Endothelial cell of umbilical vein (primary cell): ENCODE data around the gene OLFM2. TPM values are rescaled to one million over a fixed set of nuclear protein-coding genes. Genes with fewer than 3 reads are reported as not detected.

Experiments used
- BruUV-seq: library from RNA; stranded (reverse); fragments of 400-500 nt; replicated peaks from 2 replicates; lab custom pipeline; 2021; lab: Mats Ljungman, UMichigan
- CTCF ChIA-PET: fragments of 300-600, 350-600 bp; sonication (Branson Sonifier 250); formaldehyde crosslinking; loops from one replicate; lab custom pipeline; 2021; ENCODE audit warnings: antibody characterized with exemption, inconsistent platforms; lab: Charles Lee
- POLR2A ChIA-PET: fragments of 300-600, 350-600 bp; sonication (Branson Sonifier 250); formaldehyde crosslinking; loops from one replicate; lab custom pipeline; 2021; ENCODE audit warnings: antibody characterized with exemption, inconsistent platforms; lab: Charles Lee
- DNase-seq: peaks from one replicate; pipeline ENCODE4 v3.0.0-alpha.2; 2011; ENCODE audit warnings: low read depth, low spot score
- FAIRE-seq: peaks from 2 replicates; lab custom pipeline; 2011; peaks lifted over from hg19 to GRCh38; lab: Jason Lieb, UNC
- H2AFZ ChIP-seq: 2 replicates; pipeline ENCODE4 v1.6.0; 2012; ENCODE audit warnings: low read depth, low read length, control low read depth, inconsistent platforms
- H3K27ac ChIP-seq: 2 replicates; pipeline ENCODE4 v1.5.1; 2011; ENCODE audit warnings: low read depth, mild to moderate bottlenecking, control low read depth, low read length, moderate library complexity; ENCODE audit not compliant: insufficient read depth
- H3K27me3 ChIP-seq, 2 experiments: 2 replicates each; pipeline versions ENCODE4 v1.6.0 to v1.6.1; 2011; ENCODE audit warnings: low read length in 2 of 2, mixed read lengths in 1 of 2; ENCODE audit not compliant: control insufficient read depth in 2 of 2, insufficient read depth in 2 of 2
- H3K36me3 ChIP-seq, 2 experiments: 2 replicates in 1 of 2; 3 replicates in 1 of 2; pipeline ENCODE4 v1.5.1; 2011; ENCODE audit warnings: low read length in 2 of 2, mild to moderate bottlenecking in 1 of 2, moderate library complexity in 1 of 2; ENCODE audit not compliant: control insufficient read depth in 2 of 2, insufficient read depth in 2 of 2; ENCODE audit errors: extremely low read depth in 1 of 2
- H3K4me1 ChIP-seq: 3 replicates; pipeline ENCODE4 v1.5.1; 2011; ENCODE audit warnings: mild to moderate bottlenecking, low read length; ENCODE audit not compliant: control insufficient read depth, insufficient read depth; ENCODE audit errors: extremely low read depth
- H3K4me2 ChIP-seq: 2 replicates; pipeline ENCODE4 v1.6.1; 2011; ENCODE audit warnings: low read length, control low read depth, mixed read lengths; ENCODE audit not compliant: insufficient read depth
- H3K4me3 ChIP-seq, 3 experiments: fragments of 200-600 bp in 1 of 3; sonication (generic), shearing (Covaris generic) in 1 of 3; replicated peaks in 1 of 3; 2 replicates each; pipeline ENCODE4 v1.5.1; 2011 to 2016; ENCODE audit warnings: control low read depth in 3 of 3, low read length in 3 of 3, mild to moderate bottlenecking in 2 of 3, inconsistent platforms in 1 of 3, low read depth in 1 of 3, moderate library complexity in 1 of 3; ENCODE audit not compliant: insufficient read depth in 1 of 3
- H3K79me2 ChIP-seq: 2 replicates; pipeline ENCODE4 v1.6.0; 2012; ENCODE audit warnings: low read length, inconsistent platforms; ENCODE audit not compliant: control insufficient read depth, insufficient read depth
- H3K9ac ChIP-seq: replicated peaks from 2 replicates; pipeline ENCODE3; 2011; ENCODE audit warnings: low read length, control low read depth; ENCODE audit not compliant: insufficient read depth; ENCODE audit errors: extremely low read depth
- H3K9me1 ChIP-seq: replicated peaks from 3 replicates; pipeline ENCODE4 v1.6.0; 2011; ENCODE audit warnings: mild to moderate bottlenecking, low read length; ENCODE audit not compliant: control insufficient read depth, insufficient read depth; ENCODE audit errors: extremely low read depth
- H3K9me3 ChIP-seq: replicated peaks from 2 replicates; pipeline ENCODE4 v1.5.1; 2012; ENCODE audit warnings: low read length, inconsistent platforms; ENCODE audit not compliant: control insufficient read depth, insufficient read depth
- H4K20me1 ChIP-seq: replicated peaks from 2 replicates; pipeline ENCODE3; 2011; ENCODE audit warnings: mild to moderate bottlenecking, low read length; ENCODE audit not compliant: control insufficient read depth, insufficient read depth; ENCODE audit errors: extremely low read depth
- EZH2 ChIP-seq: IDR thresholded peaks from 2 replicates; pipeline ENCODE4 v1.6.1; 2012; ENCODE audit warnings: borderline replicate concordance, low read depth, mild to moderate bottlenecking, moderate library complexity, low read length, inconsistent platforms; ENCODE audit not compliant: severe bottlenecking
- FOS ChIP-seq: IDR thresholded peaks from 2 replicates; pipeline ENCODE4 v1.6.1; 2011; ENCODE audit warnings: mild to moderate bottlenecking, low read length, moderate library complexity, borderline replicate concordance; ENCODE audit not compliant: insufficient read depth
- GATA2 ChIP-seq: IDR thresholded peaks from 2 replicates; pipeline ENCODE4 v1.7.0; 2011; ENCODE audit warnings: low read depth, mild to moderate bottlenecking, moderate library complexity, mixed read lengths, low read length; ENCODE audit not compliant: insufficient read length, insufficient read depth
- JUN ChIP-seq: IDR thresholded peaks from 2 replicates; pipeline ENCODE4 v1.6.1; 2011; ENCODE audit warnings: borderline replicate concordance, low read depth; ENCODE audit not compliant: insufficient read length, insufficient read depth
- MYC ChIP-seq: IDR thresholded peaks from one replicate; pipeline ENCODE4 v1.6.1; 2011; ENCODE audit warnings: mild to moderate bottlenecking, low read depth, low read length
- POLR2A ChIP-seq: IDR thresholded peaks from 2 replicates; pipeline ENCODE4 v1.6.1; 2012; ENCODE audit warnings: low read depth, mild to moderate bottlenecking, control low read depth, low read length
- POLR2AphosphoS5 ChIP-seq: IDR thresholded peaks from 2 replicates; pipeline ENCODE4 v1.6.1; 2012; ENCODE audit warnings: low read depth, mild to moderate bottlenecking, control low read depth, low read length, moderate library complexity; ENCODE audit not compliant: insufficient read depth
- dilution Hi-C: fragments of 300-500 bp; cut with MboI; formaldehyde crosslinking; loops from one replicate; pipeline ENCODE4 v1.15.0; 2019; ENCODE audit warnings: low sequenced_read_pairs; ENCODE audit not compliant: extremely low pct_ligation_motif_present
- intact Hi-C: fragments of 100-400 bp; cut with micrococcal nuclease; formaldehyde crosslinking; loops from one replicate; pipeline ENCODE4 v1.10.0; 2022
- polyA plus RNA-seq, 4 experiments: library from polyadenylated mRNA; depleted of rRNA in 3 of 4; stranded (reverse) in 3 of 4; unstranded in 1 of 4; fragments of >200 nt; gene quantifications; 2 replicates each; pipeline versions ENCODE4 v1.2.1 to v1.2.3, GENCODE V29; 2011 to 2012; ENCODE audit warnings: missing spikeins in 1 of 4
- total RNA-seq: library from RNA; stranded (reverse); gene quantifications from 2 replicates; pipeline ENCODE4 v1.2.3, GENCODE V29; 2021
- TF ChIP-seq, protein P1 (sequence below): IDR thresholded peaks from 2 replicates; pipeline ENCODE4 v1.6.1; 2011; ENCODE audit not compliant: insufficient read depth, insufficient read length
- TF ChIP-seq, protein P2 (sequence below), 2 donors: IDR thresholded peaks; 1 replicate in 1 of 2; 2 replicates in 1 of 2; pipeline ENCODE4 v1.5.1; 2011; ENCODE audit warnings: low read length in 2 of 2, mild to moderate bottlenecking in 2 of 2, moderate library complexity in 2 of 2, control low read depth in 1 of 2, inconsistent platforms in 1 of 2, low read depth in 1 of 2; ENCODE audit not compliant: insufficient read depth in 1 of 2; ENCODE audit errors: extremely low read depth in 1 of 2

The OLFM2 gene
- total and polyA plus RNA-seq, 2 donors (not counting 3 experiments of a cell fraction or from before 2014, with no cell fraction given) = 0.91 to 1.9 TPM

DNA sequence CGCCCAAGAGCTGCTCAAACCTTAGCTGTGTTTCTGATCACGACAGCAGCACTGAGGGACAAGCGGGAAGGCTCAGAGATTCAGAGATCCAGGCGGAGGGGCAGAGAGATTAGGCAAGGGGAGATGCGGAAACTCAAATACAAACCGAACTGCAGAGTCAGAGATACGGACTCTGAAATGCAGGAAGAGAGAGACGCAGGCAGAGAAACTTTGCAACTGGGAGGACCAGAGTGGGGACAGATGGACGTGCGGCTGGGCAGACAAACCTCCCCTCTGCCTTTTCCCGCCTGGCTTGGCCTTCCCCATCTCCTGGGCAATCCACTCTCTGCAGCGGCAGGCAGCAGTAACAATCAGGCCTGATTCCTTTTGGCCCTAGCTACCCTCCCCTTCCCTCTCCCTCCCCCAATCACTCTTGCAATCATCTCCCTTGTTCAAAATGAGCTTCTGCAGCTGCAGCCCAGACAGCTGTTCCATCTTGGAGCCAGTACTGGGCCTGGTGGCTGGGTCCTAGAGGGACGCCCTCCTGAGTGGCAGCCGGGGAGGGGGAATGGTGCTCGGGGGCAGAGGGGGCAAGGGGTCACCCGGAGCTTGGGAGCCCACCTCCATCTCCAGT is 29.7 kb downstream of the OLFM2 start:
- H3K79me2 ChIP-seq = no peaks in the 10 kb centered on the region
- no peaks in the 10 kb centered on the region for H3K4me1 ChIP-seq
- TF ChIP-seq POLR2AphosphoS5 (no peak), FOS (no peak), MYC (no peak), JUN (no peak), POLR2A (no peak), EZH2 (no peak)
- TF ChIP-seq, protein P1, sequence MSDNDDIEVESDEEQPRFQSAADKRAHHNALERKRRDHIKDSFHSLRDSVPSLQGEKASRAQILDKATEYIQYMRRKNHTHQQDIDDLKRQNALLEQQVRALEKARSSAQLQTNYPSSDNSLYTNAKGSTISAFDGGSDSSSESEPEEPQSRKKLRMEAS = no peak
- no peak overlapping the region for H3K27ac ChIP-seq
- CTCF ChIA-PET = interaction anchor here (0.6 kb wide), 1 partner anchor 279 kb away, joined by 3 read pairs; no protein-coding TSS in a partner anchor
- H3K36me3 ChIP-seq = no peaks in the 10 kb centered on the region
- dilution Hi-C loops = no loop called here
- no peak overlapping the region for H3K4me3 ChIP-seq
- no peak for FAIRE-seq
- intact Hi-C loops = no loop called here
- DNase-seq = no peak
- H3K9me1 ChIP-seq = no peaks in the 10 kb centered on the region
- H3K9ac ChIP-seq = no peak overlapping the region
- H3K27me3 ChIP-seq = peaks cover 3 to 7% of the 10 kb centered on the region in 2 experiments
- H3K4me2 ChIP-seq = no peak overlapping the region
- no peak overlapping the region for H2AFZ ChIP-seq
- H3K9me3 ChIP-seq = no peaks in the 10 kb centered on the region
- BruUV-seq = no TSS peak
- POLR2A ChIA-PET = no interaction called here
- H4K20me1 ChIP-seq = no peaks in the 10 kb centered on the region

GRCh38 chr19:9903336-9903735 is 33.0 kb downstream of the OLFM2 start:
- no TSS peak for BruUV-seq
- H3K79me2 ChIP-seq = no peaks in the 10 kb centered on the region
- no peak overlapping the region for H3K27ac ChIP-seq
- peaks cover 0 to 2% of the 10 kb centered on the region in 2 experiments for H3K27me3 ChIP-seq
- no peaks in the 10 kb centered on the region for H3K4me1 ChIP-seq
- dilution Hi-C loops (no loop called here), intact Hi-C loops (no loop called here)
- H3K4me2 ChIP-seq = no peak overlapping the region
- no peak overlapping the region for H3K4me3 ChIP-seq
- no peaks in the 10 kb centered on the region for H3K9me3 ChIP-seq
- H3K9me1 ChIP-seq = no peaks in the 10 kb centered on the region
- H3K9ac ChIP-seq = no peak overlapping the region
- FAIRE-seq (no peak), DNase-seq (no peak)
- H3K36me3 ChIP-seq = no peaks in the 10 kb centered on the region
- CTCF ChIA-PET = no interaction called here
- no peaks in the 10 kb centered on the region for H4K20me1 ChIP-seq
- no peak for TF ChIP-seq EZH2
- no peak for TF ChIP-seq GATA2
- TF ChIP-seq FOS = no peak
- TF ChIP-seq, protein P2, sequence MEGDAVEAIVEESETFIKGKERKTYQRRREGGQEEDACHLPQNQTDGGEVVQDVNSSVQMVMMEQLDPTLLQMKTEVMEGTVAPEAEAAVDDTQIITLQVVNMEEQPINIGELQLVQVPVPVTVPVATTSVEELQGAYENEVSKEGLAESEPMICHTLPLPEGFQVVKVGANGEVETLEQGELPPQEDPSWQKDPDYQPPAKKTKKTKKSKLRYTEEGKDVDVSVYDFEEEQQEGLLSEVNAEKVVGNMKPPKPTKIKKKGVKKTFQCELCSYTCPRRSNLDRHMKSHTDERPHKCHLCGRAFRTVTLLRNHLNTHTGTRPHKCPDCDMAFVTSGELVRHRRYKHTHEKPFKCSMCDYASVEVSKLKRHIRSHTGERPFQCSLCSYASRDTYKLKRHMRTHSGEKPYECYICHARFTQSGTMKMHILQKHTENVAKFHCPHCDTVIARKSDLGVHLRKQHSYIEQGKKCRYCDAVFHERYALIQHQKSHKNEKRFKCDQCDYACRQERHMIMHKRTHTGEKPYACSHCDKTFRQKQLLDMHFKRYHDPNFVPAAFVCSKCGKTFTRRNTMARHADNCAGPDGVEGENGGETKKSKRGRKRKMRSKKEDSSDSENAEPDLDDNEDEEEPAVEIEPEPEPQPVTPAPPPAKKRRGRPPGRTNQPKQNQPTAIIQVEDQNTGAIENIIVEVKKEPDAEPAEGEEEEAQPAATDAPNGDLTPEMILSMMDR (IDR thresholded peaks at IDR 0.05; ENCODE audit: extremely low read depth in 1 of 2, insufficient read depth in 1 of 2, low read depth in 1 of 2, low read length in 2 of 2) = no peak
- no peak for TF ChIP-seq JUN
- TF ChIP-seq MYC = no peak
- TF ChIP-seq, protein P1 = no peak
- no peak for TF ChIP-seq POLR2AphosphoS5
- TF ChIP-seq POLR2A = no peak
- POLR2A ChIA-PET = no interaction called here
- H2AFZ ChIP-seq = no peak overlapping the region
